ENCODE measurements around the gene AUNIP. TPM values are rescaled to one million over a fixed set of nuclear protein-coding genes. Genes with fewer than 3 reads are reported as not detected.

Gene AUNIP
- total RNA-seq, 4 donors from 2014 or later, result 0.68 TPM; not detected in 3

- WGBS, 2 donors, result 94 to 100% methylated on average over 1 of the region's 1 CpG
- no peak for DNase-seq (ENCODE audit: low spot score in 2 of 2)
- H3K4me3 ChIP-seq (ENCODE audit: low read depth, poor library complexity, severe bottlenecking), result no peak overlapping the region
- TF ChIP-seq, protein P1, sequence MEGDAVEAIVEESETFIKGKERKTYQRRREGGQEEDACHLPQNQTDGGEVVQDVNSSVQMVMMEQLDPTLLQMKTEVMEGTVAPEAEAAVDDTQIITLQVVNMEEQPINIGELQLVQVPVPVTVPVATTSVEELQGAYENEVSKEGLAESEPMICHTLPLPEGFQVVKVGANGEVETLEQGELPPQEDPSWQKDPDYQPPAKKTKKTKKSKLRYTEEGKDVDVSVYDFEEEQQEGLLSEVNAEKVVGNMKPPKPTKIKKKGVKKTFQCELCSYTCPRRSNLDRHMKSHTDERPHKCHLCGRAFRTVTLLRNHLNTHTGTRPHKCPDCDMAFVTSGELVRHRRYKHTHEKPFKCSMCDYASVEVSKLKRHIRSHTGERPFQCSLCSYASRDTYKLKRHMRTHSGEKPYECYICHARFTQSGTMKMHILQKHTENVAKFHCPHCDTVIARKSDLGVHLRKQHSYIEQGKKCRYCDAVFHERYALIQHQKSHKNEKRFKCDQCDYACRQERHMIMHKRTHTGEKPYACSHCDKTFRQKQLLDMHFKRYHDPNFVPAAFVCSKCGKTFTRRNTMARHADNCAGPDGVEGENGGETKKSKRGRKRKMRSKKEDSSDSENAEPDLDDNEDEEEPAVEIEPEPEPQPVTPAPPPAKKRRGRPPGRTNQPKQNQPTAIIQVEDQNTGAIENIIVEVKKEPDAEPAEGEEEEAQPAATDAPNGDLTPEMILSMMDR (IDR thresholded peaks at IDR 0.05), result no peak
- TF ChIP-seq POLR2A (IDR thresholded peaks at IDR 0.05), result no peak
- intact Hi-C loops (cut with DNase I; ENCODE audit: low total_unique reads), result no loop called here
Observed at GRCh38 chr1:25885602-25886001, 26.3 kb upstream of the AUNIP start.

DNA sequence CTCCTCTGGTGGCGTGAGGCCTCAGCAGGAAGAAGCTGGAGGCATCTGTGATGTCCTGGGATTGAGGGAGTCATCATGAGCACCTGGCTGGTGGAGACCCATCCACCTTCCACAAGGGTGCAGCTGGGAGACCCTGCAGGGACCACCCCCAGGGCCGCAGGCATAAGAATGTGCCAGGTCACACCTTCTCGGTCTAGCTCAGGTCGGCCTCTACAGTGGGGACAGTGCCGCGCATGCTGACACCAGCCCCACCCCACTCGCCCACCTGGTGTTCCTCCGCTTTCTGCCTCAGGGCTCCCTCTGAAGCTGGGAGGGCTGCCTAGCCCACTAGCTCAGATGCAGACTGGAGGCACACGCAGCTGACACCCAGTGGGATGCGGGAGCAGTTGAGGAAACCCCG, 22.0 kb upstream of the AUNIP start:
- intact Hi-C loops (cut with DNase I; ENCODE audit: low total_unique reads), result no loop called here
- DNase-seq (ENCODE audit: low spot score in 2 of 2), result no peak
- no peak for TF ChIP-seq POLR2A (IDR thresholded peaks at IDR 0.05)
- TF ChIP-seq, protein P1 (IDR thresholded peaks at IDR 0.05), result no peak
- no peak overlapping the region for H3K4me3 ChIP-seq (ENCODE audit: low read depth, poor library complexity, severe bottlenecking)
- 83 to 91% methylated on average over 11 of the region's 11 CpGs for WGBS, 2 donors

DNA sequence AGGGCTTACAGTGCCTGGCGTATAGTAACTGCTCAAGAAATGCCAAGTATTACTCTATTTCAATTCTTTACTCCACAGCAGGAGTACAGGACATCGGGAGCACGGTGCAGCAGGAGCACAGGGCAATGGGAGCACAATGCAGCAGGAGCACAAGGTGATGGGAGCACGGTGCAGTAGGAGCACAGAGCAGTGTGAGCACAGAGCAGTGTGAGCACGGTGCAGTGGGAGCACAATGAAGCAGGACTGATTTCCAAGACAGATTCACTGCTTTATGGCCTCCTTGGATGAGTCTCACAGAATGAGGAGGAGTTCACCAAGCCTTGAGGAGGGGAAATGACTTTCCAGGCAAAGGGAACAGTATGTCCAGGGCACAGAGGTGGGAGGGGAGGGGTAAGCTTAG, 21.3 kb upstream of the AUNIP start:
- no peak overlapping the region for H3K4me3 ChIP-seq (ENCODE audit: low read depth, poor library complexity, severe bottlenecking)
- TF ChIP-seq, protein P1 (IDR thresholded peaks at IDR 0.05), result no peak
- no peak for TF ChIP-seq POLR2A (IDR thresholded peaks at IDR 0.05)
- DNase-seq (ENCODE audit: low spot score in 2 of 2), result no peak
- 93 to 95% methylated on average over 5 of the region's 5 CpGs for WGBS, 2 donors
- intact Hi-C loops (cut with DNase I; ENCODE audit: low total_unique reads), result no loop called here

DNA sequence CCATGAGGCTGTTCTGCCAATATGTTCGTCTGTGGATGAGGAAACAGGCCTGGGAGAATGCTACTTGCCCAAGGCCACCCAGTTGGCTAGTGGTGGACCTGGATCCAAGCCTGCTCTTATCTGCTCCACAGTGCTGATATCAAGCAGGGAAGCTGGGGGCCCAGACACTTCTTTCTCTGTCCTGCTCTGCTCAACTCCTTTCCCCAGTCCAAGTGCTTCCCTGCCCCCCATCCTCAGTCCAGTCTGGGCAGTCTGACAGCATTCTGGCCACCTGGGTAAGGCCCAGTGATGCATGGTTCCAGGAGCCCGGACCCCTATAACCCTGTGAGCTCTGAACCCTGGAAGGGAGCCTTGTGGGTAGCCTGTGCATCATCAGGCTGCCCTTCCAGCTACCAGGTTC, 20.4 kb upstream of the AUNIP start:
- intact Hi-C loops (cut with DNase I; ENCODE audit: low total_unique reads), result no loop called here

DNA sequence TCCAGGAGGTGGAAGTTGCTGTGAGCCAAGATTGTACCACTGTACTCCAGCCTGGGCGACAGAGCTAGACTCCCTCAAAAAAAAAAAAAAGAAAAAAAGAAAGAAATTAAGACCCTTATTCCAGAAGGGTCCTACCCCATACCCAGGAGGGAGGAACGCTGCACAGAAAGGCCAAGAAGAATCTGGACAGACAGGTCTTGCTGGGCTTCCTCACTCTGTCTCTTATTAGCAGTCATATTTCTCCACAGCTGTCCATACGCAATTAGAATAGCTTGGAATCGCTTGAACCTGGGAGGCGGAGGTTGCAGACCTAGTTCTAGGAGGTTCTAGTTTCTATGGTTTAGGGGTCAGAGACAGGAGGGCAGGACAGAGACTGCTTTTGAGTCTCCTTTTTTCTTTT, 19.4 kb upstream of the AUNIP start:
- intact Hi-C loops (cut with DNase I; ENCODE audit: low total_unique reads), result no loop called here
- no peak overlapping the region for H3K4me3 ChIP-seq (ENCODE audit: low read depth, poor library complexity, severe bottlenecking)
- no peak for DNase-seq (ENCODE audit: low spot score in 2 of 2)
- WGBS, 2 donors, result 60 to 70% methylated on average over 5 of the region's 5 CpGs
- TF ChIP-seq POLR2A (IDR thresholded peaks at IDR 0.05), result no peak
- TF ChIP-seq, protein P1 (IDR thresholded peaks at IDR 0.05), result no peak

More for the DNA sequence above, 20.4 kb upstream of the AUNIP start:
- no peak overlapping the region for H3K4me3 ChIP-seq (ENCODE audit: low read depth, poor library complexity, severe bottlenecking)
- 61 to 68% methylated on average over 2 of the region's 2 CpGs for WGBS, 2 donors
- DNase-seq (ENCODE audit: low spot score in 2 of 2), result no peak
- TF ChIP-seq, protein P1 (IDR thresholded peaks at IDR 0.05), result no peak
- TF ChIP-seq POLR2A (IDR thresholded peaks at IDR 0.05), result no peak

- intact Hi-C loops (cut with DNase I; ENCODE audit: low total_unique reads), result no loop called here
- no peak overlapping the region for H3K4me3 ChIP-seq (ENCODE audit: low read depth, poor library complexity, severe bottlenecking)
- 56 to 68% methylated on average over 2 of the region's 2 CpGs for WGBS, 2 donors
- DNase-seq (ENCODE audit: low spot score in 2 of 2), result no peak
- TF ChIP-seq, protein P1 (IDR thresholded peaks at IDR 0.05), result no peak
- TF ChIP-seq POLR2A (IDR thresholded peaks at IDR 0.05), result no peak
Observed at GRCh38 chr1:25877155-25877554, 17.9 kb upstream of the AUNIP start.

Data from lower leg skin (tissue), 4 donors.